Activated B cell treated with CpG ODN at 0.5 μM for 24 hours (primary cell): ENCODE data around the gene FREY1. TPM values are rescaled to one million over a fixed set of nuclear protein-coding genes. Genes with fewer than 3 reads are reported as not detected.

Source experiments
- ATAC-seq: fragments of 200-7000 bp; cut with Tn5 transposase; one replicate; pipeline ENCODE4 v1.10.0; 2021; ENCODE audit warnings: low read depth, mild to moderate bottlenecking, moderate library complexity
- CTCF ChIA-PET: fragments of 350-600 bp; sonication (Branson Sonifier 250); formaldehyde crosslinking; loops from one replicate; lab custom pipeline; 2021; ENCODE audit warnings: antibody characterized with exemption; lab: Charles Lee
- POLR2A ChIA-PET: fragments of 350-600 bp; sonication (Branson Sonifier 250); formaldehyde crosslinking; loops from one replicate; lab custom pipeline; 2021; ENCODE audit warnings: antibody characterized with exemption; lab: Charles Lee
- DNase-seq: peaks from one replicate; pipeline ENCODE4 v3.0.0; 2022
- H3K27ac Mint-ChIP-seq: one replicate; pipeline ENCODE4 v1.8.0; 2020; ENCODE audit warnings: mixed read lengths
- H3K27me3 Mint-ChIP-seq: one replicate; pipeline ENCODE4 v1.8.0; 2021; ENCODE audit warnings: mixed read lengths
- H3K36me3 Mint-ChIP-seq: one replicate; pipeline ENCODE4 v1.8.0; 2021; ENCODE audit warnings: low read depth, mixed read lengths
- H3K4me1 Mint-ChIP-seq: one replicate; pipeline ENCODE4 v1.8.0; 2021; ENCODE audit warnings: mixed read lengths
- H3K4me3 Mint-ChIP-seq: one replicate; pipeline ENCODE4 v1.8.0; 2020; ENCODE audit warnings: mild to moderate bottlenecking, mixed read lengths
- H3K9me3 Mint-ChIP-seq: one replicate; pipeline ENCODE4 v1.8.0; 2020; ENCODE audit warnings: mixed read lengths
- CTCF ChIP-seq: fragments of 200-600 bp; IDR thresholded peaks from one replicate; pipeline ENCODE4 v1.8.0; 2022; ENCODE audit warnings: antibody characterized with exemption, mild to moderate bottlenecking
- intact Hi-C: fragments of 100-400 bp; cut with micrococcal nuclease; formaldehyde crosslinking; loops from one replicate; pipeline ENCODE4 v1.15.1; 2024
- total RNA-seq: library from RNA; stranded (reverse); gene quantifications from 2 replicates; pipeline ENCODE4 v1.2.3, GENCODE V29; 2022

The FREY1 gene
- total RNA-seq, 1 donor from 2014 or later = 4.6 TPM

GRCh38 chr11:45945397-45945999 is 38.4 kb upstream of the FREY1 start:
- TF ChIP-seq CTCF = no peak
- CTCF ChIA-PET = no interaction called here
- H3K27ac Mint-ChIP-seq = peak overlapping the region; percentile 33

GRCh38 chr11:45942381-45942780 is 35.3 kb upstream of the FREY1 start:
- ATAC-seq = no peak
- Mint-ChIP-seq H3K27ac (peak overlapping the region; percentile 13), H3K9me3 (no peaks in the 10 kb centered on the region), H3K4me1 (peaks cover 37% of the 10 kb centered on the region), H3K36me3 (peaks cover 46% of the 10 kb centered on the region), H3K4me3 (no peak overlapping the region), H3K27me3 (no peaks in the 10 kb centered on the region)
- intact Hi-C loops = no loop called here
- POLR2A ChIA-PET = interaction anchor here (1.0 to 1.7 kb wide), 2 partner anchors 9 to 12 kb away, joined by 3 to 9 read pairs; no protein-coding TSS in a partner anchor
- no peak for DNase-seq
- TF ChIP-seq CTCF = no peak
- CTCF ChIA-PET = interaction anchor here (1.5 to 1.9 kb wide), 2 partner anchors 12 to 23 kb away, joined by 4 to 9 read pairs; no protein-coding TSS in a partner anchor

More at GRCh38 chr11:45945397-45945999, 38.4 kb upstream of the FREY1 start:
- peaks cover 10% of the 10 kb centered on the region for H3K4me1 Mint-ChIP-seq
- no peak for DNase-seq
- ATAC-seq = no peak
- H3K9me3 Mint-ChIP-seq = no peaks in the 10 kb centered on the region
- H3K36me3 Mint-ChIP-seq = peaks cover 77% of the 10 kb centered on the region
- no peaks in the 10 kb centered on the region for H3K27me3 Mint-ChIP-seq
- H3K4me3 Mint-ChIP-seq = no peak overlapping the region
- POLR2A ChIA-PET = interaction anchor here (0.9 to 1.4 kb wide), 2 partner anchors 15 to 24 kb away, joined by 3 to 4 read pairs; no protein-coding TSS in a partner anchor
- intact Hi-C loops = no loop called here

- ChIA-PET POLR2A (interaction anchor here (0.7 to 14.9 kb wide), 4 partner anchors 11 to 23 kb away, joined by 3 to 263 read pairs (median 6); partner anchors contain the start of gene PEX16), CTCF (interaction anchor here (1.5 to 1.9 kb wide), 2 partner anchors 11 to 24 kb away, joined by 4 to 9 read pairs; no protein-coding TSS in a partner anchor)
- no peak for DNase-seq
- TF ChIP-seq CTCF = no peak
- intact Hi-C loops = no loop called here
- ATAC-seq = no peak
- H3K27me3 Mint-ChIP-seq = no peaks in the 10 kb centered on the region
- H3K27ac Mint-ChIP-seq = peak overlapping the region; percentile 50
- H3K4me1 Mint-ChIP-seq = peaks cover 46% of the 10 kb centered on the region
- H3K4me3 Mint-ChIP-seq = no peak overlapping the region
- H3K9me3 Mint-ChIP-seq = no peaks in the 10 kb centered on the region
- peaks cover 37% of the 10 kb centered on the region for H3K36me3 Mint-ChIP-seq
These were observed 34.2 kb upstream of the FREY1 start for GRCh38 chr11:45941285-45941684.

GRCh38 chr11:45939836-45940235 is 32.8 kb upstream of the FREY1 start:
- peaks cover 30% of the 10 kb centered on the region for H3K36me3 Mint-ChIP-seq
- ATAC-seq (no peak), DNase-seq (no peak)
- POLR2A ChIA-PET = interaction anchor here (0.6 to 14.9 kb wide), 5 partner anchors 9 to 1339 kb away, joined by 3 to 263 read pairs (median 29); partner anchors contain the start of gene PEX16
- H3K4me1 Mint-ChIP-seq = peaks cover 60% of the 10 kb centered on the region
- no peak overlapping the region for H3K4me3 Mint-ChIP-seq
- peak overlapping the region; percentile 88 for H3K27ac Mint-ChIP-seq
- H3K27me3 Mint-ChIP-seq = no peaks in the 10 kb centered on the region
- no peaks in the 10 kb centered on the region for H3K9me3 Mint-ChIP-seq
- no peak for TF ChIP-seq CTCF
- intact Hi-C loops = loop anchor here (10.0 kb wide), 1 partner anchor 765 kb away; the partner anchor contains the start of genes ARHGAP1 and ZNF408
- CTCF ChIA-PET = interaction anchor here (1.1 to 3.1 kb wide), 3 partner anchors 9 to 25 kb away, joined by 4 to 14 read pairs (median 5); no protein-coding TSS in a partner anchor

- peaks cover 79% of the 10 kb centered on the region for H3K4me1 Mint-ChIP-seq
- no peaks in the 10 kb centered on the region for H3K27me3 Mint-ChIP-seq
- CTCF ChIA-PET = interaction anchor here (3.1 kb wide), 1 partner anchor 27 kb away, joined by 14 read pairs; no protein-coding TSS in a partner anchor
- H3K4me3 Mint-ChIP-seq = no peak overlapping the region
- no peak for TF ChIP-seq CTCF
- POLR2A ChIA-PET = interaction anchor here (2.4 to 14.9 kb wide), 3 partner anchors 8 to 20 kb away, joined by 29 to 263 read pairs (median 79); partner anchors contain the start of gene PEX16
- peaks cover 26% of the 10 kb centered on the region for H3K36me3 Mint-ChIP-seq
- ATAC-seq (no peak), DNase-seq (no peak)
- intact Hi-C loops = loop anchor here (1.0 to 10.0 kb wide), 3 partner anchors 8 to 767 kb away; partner anchors contain the start of genes ARHGAP1 and ZNF408
- H3K9me3 Mint-ChIP-seq = no peaks in the 10 kb centered on the region
- peak overlapping the region; percentile 88 for H3K27ac Mint-ChIP-seq
These were observed 30.8 kb upstream of the FREY1 start for GRCh38 chr11:45937916-45938315.
